Fibroblast of lung (primary cell): ENCODE data around the gene KIF11. TPM values are rescaled to one million over a fixed set of nuclear protein-coding genes. Genes with fewer than 3 reads are reported as not detected.

Source experiments
- DNase-seq, 2 donors: peaks; one replicate each; pipeline versions ENCODE4 v3.0.0 to v3.0.0-alpha.2; 2010; ENCODE audit warnings: low read depth in 2 of 2
- H2AFZ ChIP-seq: 2 replicates; pipeline ENCODE4 v1.5.1; 2012; ENCODE audit warnings: low read length, control low read depth, inconsistent platforms
- H3K27ac ChIP-seq: 2 replicates; pipeline ENCODE4 v1.5.1; 2011; ENCODE audit warnings: low read length, control low read depth; ENCODE audit not compliant: insufficient read depth
- H3K27me3 ChIP-seq: 2 replicates; pipeline ENCODE4 v1.5.1; 2011; ENCODE audit warnings: mild to moderate bottlenecking, low read length; ENCODE audit not compliant: control insufficient read depth, insufficient read depth
- H3K36me3 ChIP-seq: 2 replicates; pipeline ENCODE4 v1.5.1; 2011; ENCODE audit warnings: low read length; ENCODE audit not compliant: control insufficient read depth, insufficient read depth
- H3K4me1 ChIP-seq: 2 replicates; pipeline ENCODE4 v1.5.1; 2011; ENCODE audit warnings: low read length; ENCODE audit not compliant: control insufficient read depth, insufficient read depth; ENCODE audit errors: extremely low read depth
- H3K4me2 ChIP-seq: 2 replicates; pipeline ENCODE4 v1.5.1; 2011; ENCODE audit warnings: low read length, control low read depth; ENCODE audit not compliant: insufficient read depth; ENCODE audit errors: extremely low read depth
- H3K4me3 ChIP-seq, 4 experiments: fragments of 200-600 bp in 1 of 4; sonication (generic) in 1 of 4; replicated peaks in 1 of 4; 2 replicates each; pipeline ENCODE4 v1.5.1; 2011 to 2016; ENCODE audit warnings: low read length in 4 of 4, low read depth in 3 of 4, mild to moderate bottlenecking in 3 of 4, control low read depth in 2 of 4, inconsistent platforms in 1 of 4, mixed read lengths in 1 of 4; ENCODE audit not compliant: insufficient read depth in 1 of 4; ENCODE audit errors: control extremely low read depth in 1 of 4
- H3K79me2 ChIP-seq: 2 replicates; pipeline ENCODE4 v1.5.1; 2012; ENCODE audit warnings: mild to moderate bottlenecking, low read length, inconsistent platforms; ENCODE audit not compliant: control insufficient read depth, insufficient read depth
- H3K9ac ChIP-seq: 2 replicates; pipeline ENCODE4 v1.5.1; 2011; ENCODE audit warnings: mild to moderate bottlenecking, low read length, control low read depth; ENCODE audit not compliant: insufficient read depth
- H3K9me3 ChIP-seq: 2 replicates; pipeline ENCODE4 v1.5.1; 2012; ENCODE audit warnings: low read depth, low read length; ENCODE audit not compliant: control insufficient read depth, insufficient read depth
- H4K20me1 ChIP-seq: 2 replicates; pipeline ENCODE4 v1.5.1; 2011; ENCODE audit warnings: low read length; ENCODE audit not compliant: control insufficient read depth, insufficient read depth; ENCODE audit errors: extremely low read depth
- CTCF ChIP-seq, 2 donors: IDR thresholded peaks in 1 of 2; conservative IDR thresholded peaks in 1 of 2; 1 replicate in 1 of 2; 2 replicates in 1 of 2; pipeline ENCODE4 v1.5.1; 2011 to 2012; ENCODE audit warnings: low read length in 2 of 2, control low read depth in 1 of 2, inconsistent platforms in 1 of 2, low read depth in 1 of 2, mild to moderate bottlenecking in 1 of 2
- EZH2 ChIP-seq: IDR thresholded peaks from 2 replicates; pipeline ENCODE4 v1.5.1; 2012; ENCODE audit warnings: low read length, control low read depth, mild to moderate bottlenecking; ENCODE audit errors: missing control alignments
- polyA plus RNA-seq, 2 donors: library from polyadenylated mRNA; depleted of rRNA in 1 of 2; stranded (reverse) in 1 of 2; unstranded in 1 of 2; fragments of >200 nt; gene quantifications; 2 replicates each; pipeline ENCODE4 v1.2.1, GENCODE V29; 2011 to 2012; ENCODE audit warnings: missing spikeins in 1 of 2
- total RNA-seq: library from RNA; depleted of rRNA; stranded (reverse); fragments of >200 nt; gene quantifications from 2 replicates; pipeline ENCODE4 v1.2.1, GENCODE V29; 2014

Gene KIF11
- total and polyA plus RNA-seq, 2 donors (not counting 1 experiment from before 2014, with no cell fraction given) = 7.5 to 8.9 TPM

GRCh38 chr10:92571649-92572048 is 21.3 kb upstream of the KIF11 start:
- peaks cover 24% of the 10 kb centered on the region for H3K79me2 ChIP-seq
- H3K27ac ChIP-seq = no peak overlapping the region
- no peak for TF ChIP-seq EZH2
- TF ChIP-seq CTCF (conservative IDR thresholded peaks at IDR 0.05 in 1 of 2, IDR thresholded peaks at IDR 0.05 in 1 of 2; ENCODE audit: low read depth in 1 of 2, low read length in 2 of 2) = no peak
- no peak overlapping the region for H3K9ac ChIP-seq
- H3K9me3 ChIP-seq = no peaks in the 10 kb centered on the region
- no peaks in the 10 kb centered on the region for H4K20me1 ChIP-seq
- H2AFZ ChIP-seq = no peak overlapping the region
- no peaks in the 10 kb centered on the region for H3K36me3 ChIP-seq
- DNase-seq = peak in 1 of 2 donors; percentile 78
- H3K4me3 ChIP-seq = peak overlapping the region in 3 of 4 experiments; percentile 70 to 98 (median 90)
- peak overlapping the region; percentile 90 for H3K4me2 ChIP-seq
- no peaks in the 10 kb centered on the region for H3K27me3 ChIP-seq
- peaks cover 13% of the 10 kb centered on the region for H3K4me1 ChIP-seq

- H3K79me2 ChIP-seq = peaks cover 21% of the 10 kb centered on the region
- DNase-seq = peak in 1 of 2 donors; percentile 18
These were observed 20.4 kb upstream of the KIF11 start for GRCh38 chr10:92572362-92573090.

More at GRCh38 chr10:92572362-92573090, 20.4 kb upstream of the KIF11 start:
- no peaks in the 10 kb centered on the region for H3K27me3 ChIP-seq
- H3K9me3 ChIP-seq = no peaks in the 10 kb centered on the region
- H3K4me3 ChIP-seq = peak overlapping the region; percentile 70 to 98 (median 82)
- peak overlapping the region; percentile 90 for H3K4me2 ChIP-seq
- TF ChIP-seq CTCF (conservative IDR thresholded peaks at IDR 0.05 in 1 of 2, IDR thresholded peaks at IDR 0.05 in 1 of 2; ENCODE audit: low read depth in 1 of 2, low read length in 2 of 2) (no peak), EZH2 (no peak)
- H3K4me1 ChIP-seq = peaks cover 13% of the 10 kb centered on the region
- H4K20me1 ChIP-seq = no peaks in the 10 kb centered on the region
- peak overlapping the region; percentile 20 for H2AFZ ChIP-seq
- H3K36me3 ChIP-seq = no peaks in the 10 kb centered on the region
- H3K9ac ChIP-seq = peak overlapping the region; percentile 74
- peak overlapping the region; percentile 94 for H3K27ac ChIP-seq
